PC-3 (cell line): ENCODE data around the gene AGTPBP1. TPM values are rescaled to one million over a fixed set of nuclear protein-coding genes. Genes with fewer than 3 reads are reported as not detected.

ENCODE experiments used
- ATAC-seq: fragments of 200-7000 bp; cut with Tn5 transposase; 2 replicates; pipeline ENCODE4 v1.9.1; 2020; ENCODE audit warnings: mild to moderate bottlenecking, moderate library complexity
- BruUV-seq: library from RNA; stranded (reverse); fragments of 400-500 nt; replicated peaks from 2 replicates; lab custom pipeline; 2021; lab: Mats Ljungman, UMichigan
- CTCF ChIA-PET: fragments of 300-600 bp; sonication (Branson Sonifier 250); formaldehyde crosslinking; loops from one replicate; lab custom pipeline; 2022; ENCODE audit warnings: antibody characterized with exemption; lab: Charles Lee
- POLR2A ChIA-PET: fragments of 300-600 bp; sonication (Branson Sonifier 250); formaldehyde crosslinking; loops from one replicate; lab custom pipeline; 2022; ENCODE audit warnings: antibody characterized with exemption; ENCODE audit not compliant: unreplicated experiment; lab: Charles Lee
- DNase-seq: peaks from one replicate; pipeline ENCODE4 v3.0.0-alpha.2; 2015
- H2AFZ ChIP-seq: fragments of 300-600 bp; sonication (generic); 2 replicates; pipeline ENCODE4 v1.6.0; 2016; ENCODE audit warnings: antibody characterized with exemption, low read length
- H3F3A ChIP-seq: fragments of 300-600 bp; sonication (generic); one replicate; pipeline ENCODE4 v1.6.0; 2017; ENCODE audit warnings: antibody characterized with exemption, low read length, control low read depth, mild to moderate bottlenecking; ENCODE audit not compliant: unreplicated experiment
- H3K27ac ChIP-seq: fragments of 300-600 bp; sonication (generic); 2 replicates; pipeline ENCODE4 v1.5.1; 2016; ENCODE audit warnings: mild to moderate bottlenecking, low read length
- H3K27me3 ChIP-seq: fragments of 300-600 bp; sonication (generic); 2 replicates; pipeline ENCODE4 v1.6.1; 2016; ENCODE audit warnings: low read length, mixed read lengths
- H3K36me3 ChIP-seq: fragments of 300-600 bp; sonication (generic); 2 replicates; pipeline ENCODE4 v1.6.1; 2016; ENCODE audit warnings: low read depth, mixed run types, low read length, mixed read lengths
- H3K4me1 ChIP-seq: fragments of 300-600 bp; sonication (generic); 2 replicates; pipeline ENCODE4 v1.5.1; 2016; ENCODE audit warnings: low read length; ENCODE audit not compliant: insufficient read depth
- H3K4me2 ChIP-seq: fragments of 300-600 bp; sonication (generic); 2 replicates; pipeline ENCODE4 v1.6.0; 2016; ENCODE audit warnings: low read length
- H3K4me3 ChIP-seq: fragments of 300-600 bp; sonication (generic); 2 replicates; pipeline ENCODE4 v1.5.1; 2016; ENCODE audit warnings: mild to moderate bottlenecking, low read length, mixed read lengths
- H3K79me2 ChIP-seq: fragments of 300-600 bp; sonication (generic); 2 replicates; pipeline ENCODE4 v1.6.1; 2017; ENCODE audit warnings: low read length, mixed read lengths
- H3K9ac ChIP-seq: fragments of 300-600 bp; sonication (generic); 2 replicates; pipeline ENCODE4 v1.6.0; 2016; ENCODE audit warnings: mild to moderate bottlenecking, low read length
- H3K9me2 ChIP-seq: fragments of 300-600 bp; sonication (generic); replicated peaks from 2 replicates; pipeline ENCODE4 v1.6.1; 2016; ENCODE audit warnings: mixed run types, low read length, mixed read lengths
- H3K9me3 ChIP-seq: fragments of 300-600 bp; sonication (generic); 2 replicates; pipeline ENCODE4 v1.6.1; 2016; ENCODE audit warnings: low read length, mixed read lengths
- H4K20me1 ChIP-seq: fragments of 300-600 bp; sonication (generic); 2 replicates; pipeline ENCODE4 v1.6.1; 2016; ENCODE audit warnings: low read length, mixed read lengths
- EZH2 ChIP-seq: fragments of 300-600 bp; sonication (generic); IDR thresholded peaks from one replicate; pipeline ENCODE4 v1.6.1; 2017; ENCODE audit warnings: antibody characterized with exemption, mild to moderate bottlenecking, low read length; ENCODE audit not compliant: unreplicated experiment
- EZH2phosphoT487 ChIP-seq: fragments of 300-600 bp; sonication (generic); IDR thresholded peaks from 2 replicates; pipeline ENCODE4 v1.6.1; 2018; ENCODE audit warnings: mild to moderate bottlenecking, antibody characterized with exemption, low read length, borderline replicate concordance
- intact Hi-C: fragments of 100-400 bp; cut with micrococcal nuclease; formaldehyde crosslinking; loops from 2 replicates; pipeline ENCODE4 v1.9.0; 2023
- total RNA-seq: library from RNA; depleted of rRNA; stranded (reverse); fragments of >200 nt; gene quantifications from 2 replicates; pipeline ENCODE4 v1.2.3, GENCODE V29; 2014
- TF ChIP-seq, protein P1 (sequence below): fragments of 300-600 bp; sonication (generic); conservative IDR thresholded peaks from 2 replicates; pipeline ENCODE4 v1.5.1; 2017; ENCODE audit warnings: antibody characterized with exemption, low read depth, mild to moderate bottlenecking, low read length

AGTPBP1 gene
- total RNA-seq, 1 experiment from 2014 or later = 6.0 TPM

DNA sequence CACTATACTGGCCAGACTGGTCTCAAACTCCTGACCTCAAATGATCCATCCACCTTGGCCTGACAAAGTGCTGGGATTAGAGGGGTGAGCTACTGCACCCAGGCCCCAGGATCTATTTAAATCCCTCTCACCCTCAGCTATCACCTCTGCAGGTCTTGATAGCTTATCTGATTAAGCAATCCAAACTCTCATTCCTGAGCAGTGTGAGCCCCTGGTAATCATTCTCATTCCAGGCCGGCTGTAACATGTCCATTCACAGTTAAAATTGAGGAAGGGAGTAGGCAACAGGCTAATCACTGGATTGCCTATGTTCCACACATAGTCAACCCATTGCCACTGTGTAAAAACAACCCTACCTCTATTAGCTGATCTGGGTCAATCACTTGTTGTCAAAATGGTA is 111.1 kb downstream of the AGTPBP1 start:
- H3K79me2 ChIP-seq = no peaks in the 10 kb centered on the region
- TF ChIP-seq, protein P1, sequence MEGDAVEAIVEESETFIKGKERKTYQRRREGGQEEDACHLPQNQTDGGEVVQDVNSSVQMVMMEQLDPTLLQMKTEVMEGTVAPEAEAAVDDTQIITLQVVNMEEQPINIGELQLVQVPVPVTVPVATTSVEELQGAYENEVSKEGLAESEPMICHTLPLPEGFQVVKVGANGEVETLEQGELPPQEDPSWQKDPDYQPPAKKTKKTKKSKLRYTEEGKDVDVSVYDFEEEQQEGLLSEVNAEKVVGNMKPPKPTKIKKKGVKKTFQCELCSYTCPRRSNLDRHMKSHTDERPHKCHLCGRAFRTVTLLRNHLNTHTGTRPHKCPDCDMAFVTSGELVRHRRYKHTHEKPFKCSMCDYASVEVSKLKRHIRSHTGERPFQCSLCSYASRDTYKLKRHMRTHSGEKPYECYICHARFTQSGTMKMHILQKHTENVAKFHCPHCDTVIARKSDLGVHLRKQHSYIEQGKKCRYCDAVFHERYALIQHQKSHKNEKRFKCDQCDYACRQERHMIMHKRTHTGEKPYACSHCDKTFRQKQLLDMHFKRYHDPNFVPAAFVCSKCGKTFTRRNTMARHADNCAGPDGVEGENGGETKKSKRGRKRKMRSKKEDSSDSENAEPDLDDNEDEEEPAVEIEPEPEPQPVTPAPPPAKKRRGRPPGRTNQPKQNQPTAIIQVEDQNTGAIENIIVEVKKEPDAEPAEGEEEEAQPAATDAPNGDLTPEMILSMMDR = no peak
- TF ChIP-seq EZH2 (no peak), EZH2phosphoT487 (no peak)
- H3K4me1 ChIP-seq = no peaks in the 10 kb centered on the region
- H3K27me3 ChIP-seq = no peaks in the 10 kb centered on the region
- no peak overlapping the region for H3K9ac ChIP-seq
- no peaks in the 10 kb centered on the region for H3F3A ChIP-seq
- no peaks in the 10 kb centered on the region for H4K20me1 ChIP-seq
- H3K9me3 ChIP-seq = no peaks in the 10 kb centered on the region
- ChIA-PET POLR2A (no interaction called here), CTCF (no interaction called here)
- H3K4me2 ChIP-seq = no peak overlapping the region
- intact Hi-C loops = loop anchor here (10.0 kb wide), 1 partner anchor 46 kb away; no protein-coding TSS in a partner anchor
- H3K36me3 ChIP-seq = no peaks in the 10 kb centered on the region
- BruUV-seq = no TSS peak
- no peaks in the 10 kb centered on the region for H3K9me2 ChIP-seq
- H2AFZ ChIP-seq = no peak overlapping the region
- ATAC-seq (no peak), DNase-seq (no peak)
- H3K4me3 ChIP-seq = no peak overlapping the region
- no peak overlapping the region for H3K27ac ChIP-seq

DNA sequence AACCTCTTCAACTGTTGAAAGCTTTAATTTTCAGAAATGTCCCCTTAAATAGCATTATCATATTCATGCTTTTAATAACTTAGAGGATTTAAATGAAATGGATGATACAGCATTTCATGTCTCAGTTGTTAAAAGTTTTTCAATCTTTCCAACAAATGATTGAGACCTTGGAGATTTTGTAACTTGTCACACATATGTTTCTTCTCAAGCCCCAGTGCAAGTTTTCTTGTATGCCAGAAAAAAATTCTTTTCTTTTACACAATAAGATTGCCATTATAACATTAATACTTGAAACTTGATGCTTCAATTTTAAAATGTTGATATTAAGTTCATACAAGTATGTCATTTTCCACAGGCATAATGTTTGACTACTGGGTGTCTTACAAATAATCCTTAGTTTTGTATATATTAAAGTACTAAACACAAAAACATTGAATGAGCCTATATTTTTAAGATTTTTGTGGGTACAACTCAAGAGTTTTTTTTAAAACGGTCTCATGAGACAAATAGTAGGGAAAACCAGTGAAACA is 124.5 kb downstream of the AGTPBP1 start:
- intact Hi-C loops = no loop called here
- H2AFZ ChIP-seq = no peak overlapping the region
- POLR2A ChIA-PET = no interaction called here

DNA sequence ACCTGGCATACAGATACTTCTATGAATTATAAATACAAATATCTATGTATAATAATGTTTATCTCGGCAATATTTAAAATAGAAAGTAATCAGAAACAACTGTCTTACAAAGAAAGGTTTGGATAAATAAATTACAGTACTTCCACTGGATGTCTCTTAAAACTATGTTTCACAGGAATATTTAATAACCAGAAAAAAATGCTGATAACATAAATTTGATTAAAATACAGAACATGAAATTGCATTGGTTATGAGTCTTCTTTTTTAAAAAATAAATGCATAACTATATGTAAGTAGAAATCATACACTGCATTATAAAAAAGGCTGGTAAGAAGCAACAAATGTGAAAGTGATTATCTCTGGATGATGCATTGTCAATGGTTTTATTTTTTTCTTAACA is 126.0 kb downstream of the AGTPBP1 start:
- Histone ChIP-seq H3K27ac (no peak overlapping the region), H3F3A (no peaks in the 10 kb centered on the region), H3K36me3 (no peaks in the 10 kb centered on the region), H4K20me1 (no peaks in the 10 kb centered on the region), H3K4me2 (no peak overlapping the region), H2AFZ (no peak overlapping the region), H3K4me3 (no peak overlapping the region), H3K9me2 (no peaks in the 10 kb centered on the region), H3K79me2 (no peaks in the 10 kb centered on the region), H3K9me3 (no peaks in the 10 kb centered on the region), H3K27me3 (no peaks in the 10 kb centered on the region), H3K4me1 (no peaks in the 10 kb centered on the region), H3K9ac (no peak overlapping the region)
- no TSS peak for BruUV-seq
- DNase-seq (no peak), ATAC-seq (no peak)
- ChIA-PET POLR2A (no interaction called here), CTCF (no interaction called here)
- intact Hi-C loops = no loop called here
- TF ChIP-seq EZH2phosphoT487 (no peak), EZH2 (no peak)
- TF ChIP-seq, protein P1 = no peak

More for the DNA sequence above, 124.5 kb downstream of the AGTPBP1 start:
- Histone ChIP-seq H3F3A (no peaks in the 10 kb centered on the region), H3K36me3 (no peaks in the 10 kb centered on the region), H4K20me1 (no peaks in the 10 kb centered on the region), H3K27ac (no peak overlapping the region), H3K4me1 (no peaks in the 10 kb centered on the region), H3K4me3 (no peak overlapping the region), H3K9me3 (no peaks in the 10 kb centered on the region), H3K9me2 (no peaks in the 10 kb centered on the region), H3K27me3 (no peaks in the 10 kb centered on the region), H3K9ac (no peak overlapping the region), H3K4me2 (no peak overlapping the region), H3K79me2 (no peaks in the 10 kb centered on the region)
- no peak for TF ChIP-seq EZH2phosphoT487
- TF ChIP-seq EZH2 = no peak
- TF ChIP-seq, protein P1 = no peak
- CTCF ChIA-PET = no interaction called here
- DNase-seq (no peak), ATAC-seq (no peak)
- BruUV-seq = no TSS peak
